PC-3 (cell line): ENCODE results near the gene RB1.

Experiments used
- EZH2 ChIP-seq: fragments of 300-600 bp; sonication (generic); IDR thresholded peaks from one replicate; pipeline ENCODE4 v1.6.1; 2017; ENCODE audit warnings: antibody characterized with exemption, mild to moderate bottlenecking, low read length; ENCODE audit not compliant: unreplicated experiment
- TF ChIP-seq, protein P1 (sequence below): fragments of 300-600 bp; sonication (generic); conservative IDR thresholded peaks from 2 replicates; pipeline ENCODE4 v1.5.1; 2017; ENCODE audit warnings: antibody characterized with exemption, low read depth, mild to moderate bottlenecking, low read length

DNA sequence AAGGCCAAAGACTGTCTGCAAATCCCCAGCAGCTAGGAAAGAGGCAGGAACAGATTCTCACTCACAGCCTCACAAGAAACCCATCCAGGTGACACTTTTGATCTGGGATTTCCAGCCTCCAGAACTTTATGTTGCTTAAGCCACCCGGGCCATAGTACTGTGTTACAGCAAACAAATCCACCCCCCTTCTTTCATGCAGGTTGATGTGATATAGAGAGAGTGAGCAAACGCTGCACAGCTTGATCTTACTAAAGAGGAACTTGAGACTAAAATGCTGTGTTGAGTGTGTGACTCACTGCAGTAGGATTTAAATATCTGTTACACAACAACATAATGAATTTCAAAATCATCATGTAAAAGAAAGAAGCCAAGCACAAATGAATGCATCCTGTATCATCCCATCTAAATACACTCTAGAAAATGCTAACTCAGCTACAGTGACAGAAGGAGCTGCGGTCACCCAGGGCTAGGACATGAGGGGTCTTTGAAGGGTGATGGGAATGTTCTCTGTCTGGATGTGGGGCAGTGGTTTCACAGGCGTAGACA, 197.2 kb downstream of the RB1 start:
- TF ChIP-seq, protein P1, sequence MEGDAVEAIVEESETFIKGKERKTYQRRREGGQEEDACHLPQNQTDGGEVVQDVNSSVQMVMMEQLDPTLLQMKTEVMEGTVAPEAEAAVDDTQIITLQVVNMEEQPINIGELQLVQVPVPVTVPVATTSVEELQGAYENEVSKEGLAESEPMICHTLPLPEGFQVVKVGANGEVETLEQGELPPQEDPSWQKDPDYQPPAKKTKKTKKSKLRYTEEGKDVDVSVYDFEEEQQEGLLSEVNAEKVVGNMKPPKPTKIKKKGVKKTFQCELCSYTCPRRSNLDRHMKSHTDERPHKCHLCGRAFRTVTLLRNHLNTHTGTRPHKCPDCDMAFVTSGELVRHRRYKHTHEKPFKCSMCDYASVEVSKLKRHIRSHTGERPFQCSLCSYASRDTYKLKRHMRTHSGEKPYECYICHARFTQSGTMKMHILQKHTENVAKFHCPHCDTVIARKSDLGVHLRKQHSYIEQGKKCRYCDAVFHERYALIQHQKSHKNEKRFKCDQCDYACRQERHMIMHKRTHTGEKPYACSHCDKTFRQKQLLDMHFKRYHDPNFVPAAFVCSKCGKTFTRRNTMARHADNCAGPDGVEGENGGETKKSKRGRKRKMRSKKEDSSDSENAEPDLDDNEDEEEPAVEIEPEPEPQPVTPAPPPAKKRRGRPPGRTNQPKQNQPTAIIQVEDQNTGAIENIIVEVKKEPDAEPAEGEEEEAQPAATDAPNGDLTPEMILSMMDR = no peak
- no peak for TF ChIP-seq EZH2
